OCI-LY7 (cell line): Measurements from ENCODE around the gene JAG2. TPM values are rescaled to one million over a fixed set of nuclear protein-coding genes. Genes with fewer than 3 reads are reported as not detected.

ENCODE experiments used
- BruUV-seq: library from RNA; stranded (reverse); fragments of 400-500 nt; replicated peaks from 2 replicates; lab custom pipeline; 2021; lab: Mats Ljungman, UMichigan
- CTCF ChIA-PET: fragments of 300-600 bp; sonication (Branson Sonifier 250); formaldehyde crosslinking; loops from one replicate; lab custom pipeline; 2022; ENCODE audit warnings: antibody characterized with exemption; ENCODE audit not compliant: unreplicated experiment; lab: Charles Lee
- POLR2A ChIA-PET: fragments of 300-600 bp; sonication (Branson Sonifier 250); formaldehyde crosslinking; loops from one replicate; lab custom pipeline; 2022; ENCODE audit warnings: antibody characterized with exemption; lab: Charles Lee
- DNase-seq: peaks from one replicate; pipeline ENCODE4 v3.0.0-alpha.2; 2015; ENCODE audit warnings: low spot score
- H2AFZ ChIP-seq: fragments of 200-600 bp; sonication (generic), shearing (Covaris generic); 2 replicates; pipeline ENCODE4 v1.6.1; 2014; ENCODE audit warnings: mild to moderate bottlenecking, antibody characterized with exemption, low read length, moderate library complexity
- H3K27ac ChIP-seq: fragments of 200-600 bp; sonication (generic); 2 replicates; pipeline ENCODE4 v1.5.1; 2014; ENCODE audit warnings: mixed run types, low read depth, mild to moderate bottlenecking, moderate library complexity, low read length, inconsistent platforms; ENCODE audit not compliant: poor library complexity, severe bottlenecking
- H3K36me3 ChIP-seq: fragments of 200-600 bp; sonication (generic); 2 replicates; pipeline ENCODE4 v1.6.1; 2014; ENCODE audit warnings: mild to moderate bottlenecking, antibody characterized with exemption, low read length, moderate library complexity, mixed read lengths; ENCODE audit not compliant: insufficient read depth
- H3K4me1 ChIP-seq: fragments of 200-600 bp; sonication (generic); 2 replicates; pipeline ENCODE4 v1.5.1; 2014; ENCODE audit warnings: mild to moderate bottlenecking, low read length; ENCODE audit not compliant: insufficient read depth, poor library complexity, severe bottlenecking
- H3K4me2 ChIP-seq: fragments of 200-600 bp; sonication (generic); 2 replicates; pipeline ENCODE4 v1.6.1; 2014; ENCODE audit warnings: mild to moderate bottlenecking, low read length
- H3K4me3 ChIP-seq: fragments of 200-600 bp; sonication (generic); 2 replicates; pipeline ENCODE4 v1.5.1; 2014; ENCODE audit warnings: mild to moderate bottlenecking, low read depth, low read length; ENCODE audit not compliant: poor library complexity, severe bottlenecking
- H3K79me2 ChIP-seq: fragments of 200-600 bp; sonication (generic); 2 replicates; pipeline ENCODE4 v1.6.1; 2016; ENCODE audit warnings: low read depth, mild to moderate bottlenecking, low read length, moderate library complexity, mixed read lengths; ENCODE audit not compliant: insufficient read depth
- H3K9me2 ChIP-seq: fragments of 200-600 bp; sonication (generic); 2 replicates; pipeline ENCODE4 v1.6.1; 2016; ENCODE audit warnings: mild to moderate bottlenecking, low read length, mixed read lengths; ENCODE audit not compliant: insufficient read depth
- H3K9me3 ChIP-seq: fragments of 200-600 bp; sonication (generic); 2 replicates; pipeline ENCODE4 v1.6.1; 2014; ENCODE audit warnings: mild to moderate bottlenecking, mixed run types, low read length, mixed read lengths
- H4K20me1 ChIP-seq: fragments of 200-600 bp; sonication (generic); 2 replicates; pipeline ENCODE4 v1.6.1; 2014; ENCODE audit warnings: mild to moderate bottlenecking, antibody characterized with exemption, low read length, moderate library complexity, mixed read lengths; ENCODE audit not compliant: insufficient read depth
- CTCF ChIP-seq: fragments of 200-600 bp; sonication (generic); conservative IDR thresholded peaks from 2 replicates; pipeline ENCODE4 v1.5.1; 2014; ENCODE audit warnings: mild to moderate bottlenecking, antibody characterized with exemption, low read length, moderate library complexity, mixed read lengths
- EZH2phosphoT487 ChIP-seq: fragments of 200-600 bp; sonication (generic); IDR thresholded peaks from 2 replicates; pipeline ENCODE4 v1.6.1; 2018; ENCODE audit warnings: low read depth, borderline replicate concordance, mild to moderate bottlenecking, mixed run types, antibody characterized with exemption, low read length, moderate library complexity, mixed read lengths
- intact Hi-C: fragments of 100-400 bp; cut with micrococcal nuclease; formaldehyde crosslinking; loops from one replicate; pipeline ENCODE4 v1.10.0; 2022; ENCODE audit not compliant: unreplicated experiment
- total RNA-seq, 2 experiments: library from RNA; depleted of rRNA in 1 of 2; stranded (reverse); fragments of >200 nt in 1 of 2; shearing (Covaris generic) in 1 of 2; gene quantifications; 2 replicates each; pipeline ENCODE4 v1.2.3, GENCODE V29; 2014 to 2022

Gene JAG2
- total RNA-seq, 2 experiments from 2014 or later = 5.0 to 6.0 TPM

GRCh38 chr14:105203701-105204100 lies 35.1 kb upstream of the JAG2 start:
- no peaks in the 10 kb centered on the region; the same call in 1 of the 2 replicates for H4K20me1 ChIP-seq
- BruUV-seq = no TSS peak
- intact Hi-C loops = loop anchor here (1.0 to 2.0 kb wide), 2 partner anchors 79 to 149 kb away; no protein-coding TSS in a partner anchor
- H3K4me1 ChIP-seq = no peaks in the 10 kb centered on the region
- no peak overlapping the region for H3K4me2 ChIP-seq
- H3K4me3 ChIP-seq = no peak overlapping the region
- CTCF ChIA-PET = no interaction called here
- TF ChIP-seq EZH2phosphoT487 = no peak
- TF ChIP-seq CTCF = no peak
- no peak for DNase-seq
- H3K9me3 ChIP-seq = no peaks in the 10 kb centered on the region
- H3K36me3 ChIP-seq = no peaks in the 10 kb centered on the region
- POLR2A ChIA-PET = no interaction called here
- no peak overlapping the region for H2AFZ ChIP-seq
- H3K79me2 ChIP-seq = no peaks in the 10 kb centered on the region
- H3K27ac ChIP-seq = no peak overlapping the region
- H3K9me2 ChIP-seq = no peaks in the 10 kb centered on the region

- Histone ChIP-seq H3K4me3 (no peak overlapping the region), H4K20me1 (no peaks in the 10 kb centered on the region; the same call in 1 of the 2 replicates), H3K4me1 (no peaks in the 10 kb centered on the region), H3K36me3 (no peaks in the 10 kb centered on the region), H3K79me2 (no peaks in the 10 kb centered on the region), H3K9me2 (no peaks in the 10 kb centered on the region), H3K27ac (no peak overlapping the region), H2AFZ (no peak overlapping the region), H3K4me2 (no peak overlapping the region), H3K9me3 (no peaks in the 10 kb centered on the region)
- CTCF ChIA-PET = no interaction called here
- intact Hi-C loops = loop anchor here (1.0 to 2.0 kb wide), 2 partner anchors 80 to 149 kb away; no protein-coding TSS in a partner anchor
- peak; percentile 60 for DNase-seq
- POLR2A ChIA-PET = no interaction called here
- no TSS peak for BruUV-seq
- TF ChIP-seq CTCF (peak; percentile 93), EZH2phosphoT487 (no peak)
Measured at GRCh38 chr14:105203057-105203531, 34.5 kb upstream of the JAG2 start.

- DNase-seq = no peak
- Histone ChIP-seq H3K4me2 (no peak overlapping the region), H3K79me2 (no peaks in the 10 kb centered on the region), H3K9me3 (no peaks in the 10 kb centered on the region), H3K9me2 (no peaks in the 10 kb centered on the region), H4K20me1 (no peaks in the 10 kb centered on the region), H3K4me1 (no peaks in the 10 kb centered on the region), H2AFZ (no peak overlapping the region), H3K36me3 (no peaks in the 10 kb centered on the region), H3K27ac (no peak overlapping the region), H3K4me3 (no peak overlapping the region)
- POLR2A ChIA-PET = interaction anchor here (0.5 kb wide), 1 partner anchor 17 kb away, joined by 3 read pairs; no protein-coding TSS in a partner anchor
- intact Hi-C loops = loop anchor here (2.0 kb wide), 1 partner anchor 81 kb away; no protein-coding TSS in a partner anchor
- TF ChIP-seq EZH2phosphoT487 (no peak), CTCF (no peak)
- no TSS peak for BruUV-seq
- CTCF ChIA-PET = no interaction called here
Measured at GRCh38 chr14:105201925-105202513, 33.4 kb upstream of the JAG2 start.
